GM21529 (cell line): ENCODE results near the gene IAH1.
"Not testable (repeated sequence)": the region's sequence is repeated elsewhere in the genome, so short reads cannot be mapped to it uniquely, and the experiment has no call there.

Source experiments
- ATAC-seq: cut with Tn5 transposase; IDR thresholded peaks from one replicate; pipeline ENCODE4 v1.9.1; 2021; ENCODE audit not compliant: unreplicated experiment

IAH1 gene

GRCh38 chr2:9473308-9473984 is 905 bp upstream of the IAH1 start:
- ATAC-seq, result no peak

GRCh38 chr2:9473985-9474360 is 378 bp upstream of the IAH1 start:
- ATAC-seq, result peak; percentile 24

- no peak for ATAC-seq
These were observed 3.6 kb downstream of the IAH1 start for GRCh38 chr2:9477914-9478313.

GRCh38 chr2:9478526-9478925 is 4.2 kb downstream of the IAH1 start:
- no peak for ATAC-seq

GRCh38 chr2:9480157-9480556 is 5.8 kb downstream of the IAH1 start:
- ATAC-seq, result no peak

- no peak for ATAC-seq
These were observed 8.8 kb downstream of the IAH1 start for GRCh38 chr2:9483107-9483506.

GRCh38 chr2:9484533-9484932 is 10.2 kb downstream of the IAH1 start:
- ATAC-seq, result no peak

GRCh38 chr2:9488583-9489547 is 14.5 kb downstream of the IAH1 start:
- no peak for ATAC-seq

- ATAC-seq, result no peak
These were observed 16.4 kb downstream of the IAH1 start for GRCh38 chr2:9490789-9491188.

GRCh38 chr2:9492927-9493326 is 18.6 kb downstream of the IAH1 start:
- no peak for ATAC-seq

- ATAC-seq, result no peak
These were observed 19.1 kb downstream of the IAH1 start for GRCh38 chr2:9493478-9493877.

GRCh38 chr2:9494081-9494480 is 19.7 kb downstream of the IAH1 start:
- ATAC-seq, result no peak

GRCh38 chr2:9497017-9497416 is 22.7 kb downstream of the IAH1 start:
- ATAC-seq, result no peak

- no peak for ATAC-seq
These were observed 23.9 kb downstream of the IAH1 start for GRCh38 chr2:9498210-9498609.

- no peak for ATAC-seq
These were observed 34.6 kb downstream of the IAH1 start for GRCh38 chr2:9508931-9509330.

GRCh38 chr2:9513946-9514345 is 39.6 kb downstream of the IAH1 start:
- ATAC-seq, result not testable (repeated sequence)

GRCh38 chr2:9517118-9517782 is 42.9 kb downstream of the IAH1 start:
- ATAC-seq, result no peak

- ATAC-seq, result no peak
These were observed 43.8 kb downstream of the IAH1 start for GRCh38 chr2:9518163-9518562.

GRCh38 chr2:9518780-9519179 is 44.4 kb downstream of the IAH1 start:
- ATAC-seq, result no peak

GRCh38 chr2:9519250-9519649 is 44.9 kb downstream of the IAH1 start:
- ATAC-seq, result no peak

GRCh38 chr2:9524291-9524690 is 49.9 kb downstream of the IAH1 start:
- no peak for ATAC-seq

GRCh38 chr2:9525266-9525665 is 50.9 kb downstream of the IAH1 start:
- no peak for ATAC-seq
